Testis (tissue), 3 donors: ENCODE data around the gene SIPA1L3. TPM values are rescaled to one million over a fixed set of nuclear protein-coding genes. Genes with fewer than 3 reads are reported as not detected.

Experiments used
- DNase-seq: peaks from one replicate; pipeline ENCODE4 v3.0.0-alpha.2; 2019
- H3K27ac ChIP-seq, 2 donors: fragments of 200-600 bp; sonication (generic); one replicate each; pipeline ENCODE4 v1.5.1; 2019
- H3K27me3 ChIP-seq: fragments of 200-600 bp; sonication (generic); one replicate; pipeline ENCODE4 v1.5.1; 2019
- H3K36me3 ChIP-seq: fragments of 200-600 bp; sonication (generic); one replicate; pipeline ENCODE4 v1.5.1; 2017; ENCODE audit warnings: low read depth; ENCODE audit errors: missing control alignments
- H3K4me1 ChIP-seq: fragments of 200-600 bp; sonication (generic); one replicate; pipeline ENCODE4 v1.5.1; 2019
- H3K4me3 ChIP-seq, 2 donors: fragments of 200-600 bp; sonication (generic); one replicate each; pipeline ENCODE4 v1.5.1; 2017 to 2019
- H3K9me3 ChIP-seq: fragments of 200-600 bp; sonication (generic); one replicate; pipeline ENCODE4 v1.5.1; 2017
- CTCF ChIP-seq, 3 experiments: fragments of 450-650 bp in 2 of 3; fragments of 200-600 bp in 1 of 3; sonication (generic) in 1 of 3; IDR thresholded peaks; one replicate each; pipeline ENCODE4 v1.5.1; 2016 to 2019; ENCODE audit warnings: antibody characterized with exemption in 3 of 3, mild to moderate bottlenecking in 2 of 3, moderate library complexity in 1 of 3
- POLR2A ChIP-seq: fragments of 450-650 bp; IDR thresholded peaks from one replicate; pipeline ENCODE4 v1.6.1; 2017; ENCODE audit warnings: antibody characterized with exemption, mild to moderate bottlenecking, moderate library complexity
- WGBS, 2 donors: methylation state at CpG; one replicate each; pipeline ENCODE4 v1.1.5; 2018; 5-methylcytosine and 5-hydroxymethylcytosine counted together
- intact Hi-C: fragments of 100-400 bp; cut with DNase I; formaldehyde crosslinking; loops from one replicate; pipeline ENCODE4 v1.15.1; 2023; ENCODE audit warnings: low total_unique reads
- polyA plus RNA-seq: library from polyadenylated mRNA; stranded (reverse); fragments of 350-450 nt; fragmentation: Illumina TruSeq; extraction: RNeasy Lipid Tissue Mini Kit (QIAGEN cat#74804); gene quantifications from one replicate; pipeline ENCODE4 v1.2.3, GENCODE V29; 2014; ENCODE audit warnings: low read depth, low replicate concordance; ENCODE audit not compliant: insufficient read depth
- total RNA-seq, 2 donors: library from RNA; depleted of rRNA; stranded (reverse); fragments of >200 nt; gene quantifications; one replicate each; pipeline ENCODE4 v1.2.3, GENCODE V29; 2016

The SIPA1L3 gene
- total and polyA plus RNA-seq, 3 donors from 2014 or later = 21.1 to 47.6 (median 43.7) TPM

DNA sequence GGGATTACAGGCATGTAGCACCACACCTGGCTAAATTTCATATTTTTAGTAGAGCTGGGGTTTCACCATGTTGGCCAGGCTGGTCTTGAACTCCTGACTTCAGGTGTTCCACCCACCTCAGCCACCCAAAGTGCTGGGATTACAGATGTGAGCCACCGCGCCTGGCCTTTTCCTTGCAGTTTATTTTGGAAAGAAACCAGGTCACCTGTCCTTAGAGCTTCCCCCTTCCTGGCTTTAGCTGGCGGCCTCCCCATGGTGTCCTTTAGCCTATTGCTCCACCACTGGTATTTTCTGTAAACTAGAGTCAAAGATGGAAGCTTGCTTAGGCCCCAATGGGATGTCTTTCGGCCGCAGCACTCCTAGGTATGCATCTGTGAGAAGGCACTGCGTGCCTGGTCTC lies 225.8 kb downstream of the SIPA1L3 start:
- intact Hi-C loops = no loop called here
- no peak for TF ChIP-seq POLR2A
- no peak for TF ChIP-seq CTCF (IDR thresholded peaks at IDR 0.05)
- 76 to 82% methylated on average over 6 of the region's 6 CpGs for WGBS, 2 donors

GRCh38 chr19:38133319-38133718 lies 226.3 kb downstream of the SIPA1L3 start:
- Histone ChIP-seq H3K9me3 (no peaks in the 10 kb centered on the region), H3K4me1 (peaks cover 8% of the 10 kb centered on the region), H3K4me3 (no peak overlapping the region), H3K27me3 (no peaks in the 10 kb centered on the region), H3K27ac (no peak overlapping the region), H3K36me3 (no peaks in the 10 kb centered on the region)
- intact Hi-C loops = no loop called here
- no peak for DNase-seq
- TF ChIP-seq CTCF (IDR thresholded peaks at IDR 0.05) (no peak), POLR2A (no peak)
- 57 to 60% methylated on average over 3 of the region's 3 CpGs for WGBS, 2 donors

More for the DNA sequence above, 225.8 kb downstream of the SIPA1L3 start:
- H3K27ac ChIP-seq = no peak overlapping the region
- peaks cover 8% of the 10 kb centered on the region for H3K4me1 ChIP-seq
- no peak overlapping the region for H3K4me3 ChIP-seq
- no peaks in the 10 kb centered on the region for H3K9me3 ChIP-seq
- H3K36me3 ChIP-seq = no peaks in the 10 kb centered on the region
- H3K27me3 ChIP-seq = no peaks in the 10 kb centered on the region
- DNase-seq = no peak

DNA sequence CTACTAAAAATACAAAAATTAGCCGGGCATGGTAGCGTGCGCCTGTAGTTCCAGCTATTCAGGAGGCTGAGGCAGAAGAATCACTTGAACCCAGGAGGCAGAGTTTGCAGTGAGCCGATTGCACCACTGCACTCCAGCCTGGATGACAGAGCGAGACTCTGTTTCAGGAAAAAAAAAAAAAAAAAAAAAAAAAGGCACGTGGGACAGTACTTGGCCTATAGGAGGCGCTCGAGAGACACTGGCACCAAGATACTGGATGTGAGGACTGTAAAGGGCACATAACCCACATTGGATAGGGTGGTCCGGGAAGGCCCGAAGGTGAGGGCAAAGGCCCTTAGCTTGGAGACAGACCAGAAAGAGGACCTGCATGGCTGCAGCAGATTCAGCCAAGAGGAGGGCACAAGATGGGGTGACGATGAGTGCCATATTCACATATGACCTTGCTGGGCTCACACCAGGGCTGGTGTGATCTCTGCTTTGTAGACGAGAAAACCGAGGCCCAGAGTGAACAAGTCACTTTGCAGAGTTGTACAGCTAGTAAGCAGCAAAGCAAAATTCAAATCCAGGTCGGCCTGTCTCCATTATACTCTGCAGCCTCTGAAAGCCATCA lies 227.6 kb downstream of the SIPA1L3 start:
- intact Hi-C loops = no loop called here
- DNase-seq = peak; percentile 57
- TF ChIP-seq CTCF (IDR thresholded peaks at IDR 0.05) = peak in 1 of 3 experiments; percentile 44
- no peak for TF ChIP-seq POLR2A

GRCh38 chr19:38135150-38135998 lies 228.4 kb downstream of the SIPA1L3 start:
- TF ChIP-seq POLR2A (no peak), CTCF (IDR thresholded peaks at IDR 0.05) (no peak)
- Histone ChIP-seq H3K36me3 (no peaks in the 10 kb centered on the region), H3K4me3 (no peak overlapping the region), H3K9me3 (no peaks in the 10 kb centered on the region), H3K4me1 (peaks cover 8% of the 10 kb centered on the region), H3K27me3 (no peaks in the 10 kb centered on the region), H3K27ac (no peak overlapping the region)
- intact Hi-C loops = no loop called here
- WGBS, 2 donors = 48 to 66% methylated on average over 21 of the region's 21 CpGs
- DNase-seq = no peak

More for the DNA sequence above, 227.6 kb downstream of the SIPA1L3 start:
- H3K27ac ChIP-seq = no peak overlapping the region
- peaks cover 8% of the 10 kb centered on the region for H3K4me1 ChIP-seq
- H3K27me3 ChIP-seq = no peaks in the 10 kb centered on the region
- WGBS, 2 donors = 75 to 77% methylated on average over 14 of the region's 14 CpGs
- no peak overlapping the region for H3K4me3 ChIP-seq
- no peaks in the 10 kb centered on the region for H3K9me3 ChIP-seq
- no peaks in the 10 kb centered on the region for H3K36me3 ChIP-seq
